Gastroesophageal sphincter (tissue), 4 donors: ENCODE results near the gene BTBD9. TPM values are rescaled to one million over a fixed set of nuclear protein-coding genes. Genes with fewer than 3 reads are reported as not detected.

Experiments
- ATAC-seq: fragments of 150-250 bp; one replicate; pipeline ENCODE4 v1.9.1; 2016; ENCODE audit warnings: mild to moderate bottlenecking, moderate library complexity
- H3K27ac ChIP-seq, 4 donors: fragments of 200-600 bp; sonication (generic) in 3 of 4; 1 replicate in 3 of 4; 2 replicates in 1 of 4; pipeline ENCODE4 v1.5.1; 2016 to 2019
- H3K27me3 ChIP-seq: fragments of 200-600 bp; sonication (generic); one replicate; pipeline ENCODE4 v1.5.1; 2019
- H3K36me3 ChIP-seq, 2 donors: fragments of 200-600 bp; sonication (generic); one replicate each; pipeline ENCODE4 v1.5.1; 2019; ENCODE audit warnings: control low read depth in 1 of 2
- H3K4me1 ChIP-seq, 3 donors: fragments of 200-600 bp; sonication (generic); 1 replicate in 2 of 3; 2 replicates in 1 of 3; pipeline ENCODE4 v1.5.1; 2016 to 2019; ENCODE audit warnings: control low read depth in 2 of 3
- H3K4me3 ChIP-seq, 2 donors: fragments of 200-600 bp; sonication (generic); one replicate each; pipeline ENCODE4 v1.5.1; 2019; ENCODE audit warnings: mild to moderate bottlenecking in 1 of 2, moderate library complexity in 1 of 2
- H3K9me3 ChIP-seq, 3 donors: fragments of 200-600 bp; sonication (generic); one replicate each; pipeline ENCODE4 v1.5.1; 2017 to 2019; ENCODE audit warnings: control low read depth in 2 of 3
- EP300 ChIP-seq: sonication (generic); formaldehyde crosslinking; IDR thresholded peaks from one replicate; pipeline ENCODE4 v1.6.1; 2017; ENCODE audit warnings: antibody characterized with exemption, mild to moderate bottlenecking
- POLR2A ChIP-seq, 2 donors: fragments of 450-650 bp; IDR thresholded peaks; one replicate each; pipeline ENCODE4 v1.6.1; 2017; ENCODE audit warnings: antibody characterized with exemption in 2 of 2, mild to moderate bottlenecking in 2 of 2, moderate library complexity in 1 of 2
- POLR2AphosphoS5 ChIP-seq: sonication (generic); formaldehyde crosslinking; IDR thresholded peaks from one replicate; pipeline ENCODE4 v1.6.1; 2017; ENCODE audit warnings: antibody characterized with exemption
- WGBS, 2 donors: methylation state at CpG; one replicate each; pipeline ENCODE4 v1.1.5; 2018; ENCODE audit warnings: low coverage in 1 of 2; 5-methylcytosine and 5-hydroxymethylcytosine counted together
- total RNA-seq, 4 donors: library from RNA; depleted of rRNA; stranded (reverse); fragments of >200 nt; gene quantifications; one replicate each; pipeline ENCODE4 v1.1.0, GENCODE V29; 2016
- TF ChIP-seq, protein P1 (sequence below), 4 experiments: fragments of 200-600 bp in 2 of 4; fragments of 450-650 bp in 2 of 4; sonication (generic) in 1 of 4; IDR thresholded peaks; one replicate each; pipeline ENCODE4 v1.5.1; 2017 to 2019; ENCODE audit warnings: antibody characterized with exemption in 4 of 4, mild to moderate bottlenecking in 2 of 4, moderate library complexity in 2 of 4

BTBD9 gene
- total RNA-seq, 4 donors from 2014 or later = 11.3 to 18.9 (median 13.8) TPM

DNA sequence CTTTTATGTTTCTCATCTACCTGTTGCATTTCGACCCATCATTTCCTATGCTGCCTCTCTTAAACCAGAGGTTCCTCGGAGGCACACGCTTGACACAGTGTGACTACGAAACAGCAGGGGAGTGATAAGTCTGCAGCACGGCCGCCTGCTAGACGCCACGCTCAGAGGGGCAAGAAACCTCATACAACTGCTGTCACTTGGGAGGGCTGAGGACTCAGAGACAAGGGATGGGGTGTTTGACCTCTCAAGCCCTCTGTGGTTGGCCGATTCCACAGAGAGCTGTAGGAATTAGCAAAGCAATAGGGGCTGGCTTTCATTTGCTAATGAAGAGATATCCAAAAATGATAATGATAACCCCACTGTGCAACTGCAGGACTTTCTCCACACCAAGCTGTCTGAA lies 447.7 kb downstream of the BTBD9 start:
- 68% methylated on average over 6 of the region's 9 CpGs; no CpG with 5 or more reads in 1 of the 2 donors for WGBS, 2 donors
- TF ChIP-seq, protein P1, sequence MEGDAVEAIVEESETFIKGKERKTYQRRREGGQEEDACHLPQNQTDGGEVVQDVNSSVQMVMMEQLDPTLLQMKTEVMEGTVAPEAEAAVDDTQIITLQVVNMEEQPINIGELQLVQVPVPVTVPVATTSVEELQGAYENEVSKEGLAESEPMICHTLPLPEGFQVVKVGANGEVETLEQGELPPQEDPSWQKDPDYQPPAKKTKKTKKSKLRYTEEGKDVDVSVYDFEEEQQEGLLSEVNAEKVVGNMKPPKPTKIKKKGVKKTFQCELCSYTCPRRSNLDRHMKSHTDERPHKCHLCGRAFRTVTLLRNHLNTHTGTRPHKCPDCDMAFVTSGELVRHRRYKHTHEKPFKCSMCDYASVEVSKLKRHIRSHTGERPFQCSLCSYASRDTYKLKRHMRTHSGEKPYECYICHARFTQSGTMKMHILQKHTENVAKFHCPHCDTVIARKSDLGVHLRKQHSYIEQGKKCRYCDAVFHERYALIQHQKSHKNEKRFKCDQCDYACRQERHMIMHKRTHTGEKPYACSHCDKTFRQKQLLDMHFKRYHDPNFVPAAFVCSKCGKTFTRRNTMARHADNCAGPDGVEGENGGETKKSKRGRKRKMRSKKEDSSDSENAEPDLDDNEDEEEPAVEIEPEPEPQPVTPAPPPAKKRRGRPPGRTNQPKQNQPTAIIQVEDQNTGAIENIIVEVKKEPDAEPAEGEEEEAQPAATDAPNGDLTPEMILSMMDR (IDR thresholded peaks at IDR 0.05) = no peak
- TF ChIP-seq POLR2A (IDR thresholded peaks at IDR 0.05) = no peak
- no peak for TF ChIP-seq EP300
- no peak for TF ChIP-seq POLR2AphosphoS5
- H3K27ac ChIP-seq = no peak overlapping the region
- no peaks in the 10 kb centered on the region for H3K27me3 ChIP-seq
- no peak overlapping the region for H3K4me3 ChIP-seq
- H3K9me3 ChIP-seq = no peaks in the 10 kb centered on the region
- ATAC-seq = no peak
- H3K4me1 ChIP-seq = no peaks in the 10 kb centered on the region
- H3K36me3 ChIP-seq = no peaks in the 10 kb centered on the region

GRCh38 chr6:38191418-38191817 lies 448.3 kb downstream of the BTBD9 start:
- TF ChIP-seq, protein P1 (IDR thresholded peaks at IDR 0.05) = no peak
- TF ChIP-seq POLR2A (IDR thresholded peaks at IDR 0.05) (no peak), POLR2AphosphoS5 (no peak), EP300 (no peak)
- no peaks in the 10 kb centered on the region for H3K9me3 ChIP-seq
- ATAC-seq = no peak
- H3K4me3 ChIP-seq = no peak overlapping the region
- no peaks in the 10 kb centered on the region for H3K4me1 ChIP-seq
- H3K27ac ChIP-seq = no peak overlapping the region
- H3K27me3 ChIP-seq = no peaks in the 10 kb centered on the region
- WGBS, 2 donors = 63 to 100% methylated on average over 1 of the region's 9 CpGs
- no peaks in the 10 kb centered on the region for H3K36me3 ChIP-seq

DNA sequence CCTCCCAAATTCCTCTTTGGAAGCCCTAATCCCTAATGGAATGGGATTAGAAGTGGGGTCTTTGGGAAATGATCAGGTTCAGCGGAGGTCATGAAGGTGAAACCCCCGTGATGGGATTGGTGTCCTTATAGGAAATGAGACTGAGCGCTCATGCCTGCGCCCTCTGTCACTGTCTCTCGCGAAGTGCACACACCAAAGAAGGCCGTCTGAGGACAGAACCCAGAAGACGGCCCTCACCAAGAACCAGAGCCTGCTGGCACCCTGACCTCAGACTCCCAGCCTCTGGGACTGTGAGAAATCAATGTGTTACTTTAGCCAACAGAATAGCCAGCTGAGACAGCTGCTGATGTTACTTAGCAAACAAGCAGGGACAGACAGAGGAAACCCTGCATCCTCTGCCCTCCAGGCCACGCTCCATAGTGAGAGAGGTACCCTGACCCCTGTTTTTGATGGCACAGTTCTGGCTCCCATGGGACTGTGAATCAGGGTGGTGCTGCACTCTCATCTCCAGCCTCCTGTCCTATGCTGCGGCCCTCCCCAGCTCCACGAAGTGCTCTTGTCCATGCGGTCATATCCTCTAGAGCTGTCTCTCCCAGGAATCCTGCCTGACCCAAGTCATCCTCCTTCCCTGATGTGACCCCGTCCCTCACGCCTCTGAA lies 450.9 kb downstream of the BTBD9 start:
- no peak overlapping the region for H3K4me3 ChIP-seq
- TF ChIP-seq EP300 = no peak
- H3K27ac ChIP-seq = no peak overlapping the region
- H3K4me1 ChIP-seq = no peaks in the 10 kb centered on the region
- H3K9me3 ChIP-seq = no peaks in the 10 kb centered on the region
- no peaks in the 10 kb centered on the region for H3K27me3 ChIP-seq
- 91 to 95% methylated on average over 9 to 12 of the region's 14 CpGs for WGBS, 2 donors
- no peak for ATAC-seq
- peaks cover 0 to 3% of the 10 kb centered on the region in 2 donors for H3K36me3 ChIP-seq

GRCh38 chr6:38187811-38188590 lies 451.7 kb downstream of the BTBD9 start:
- Histone ChIP-seq H3K9me3 (no peaks in the 10 kb centered on the region), H3K27me3 (no peaks in the 10 kb centered on the region), H3K27ac (no peak overlapping the region), H3K4me3 (no peak overlapping the region), H3K4me1 (no peaks in the 10 kb centered on the region), H3K36me3 (peaks cover 0 to 3% of the 10 kb centered on the region in 2 donors)
- no peak for ATAC-seq
- no peak for TF ChIP-seq POLR2AphosphoS5
- TF ChIP-seq EP300 = no peak
- TF ChIP-seq POLR2A (IDR thresholded peaks at IDR 0.05) = no peak
- TF ChIP-seq, protein P1 (IDR thresholded peaks at IDR 0.05) = no peak
- 92 to 96% methylated on average over 9 to 13 of the region's 20 CpGs for WGBS, 2 donors

DNA sequence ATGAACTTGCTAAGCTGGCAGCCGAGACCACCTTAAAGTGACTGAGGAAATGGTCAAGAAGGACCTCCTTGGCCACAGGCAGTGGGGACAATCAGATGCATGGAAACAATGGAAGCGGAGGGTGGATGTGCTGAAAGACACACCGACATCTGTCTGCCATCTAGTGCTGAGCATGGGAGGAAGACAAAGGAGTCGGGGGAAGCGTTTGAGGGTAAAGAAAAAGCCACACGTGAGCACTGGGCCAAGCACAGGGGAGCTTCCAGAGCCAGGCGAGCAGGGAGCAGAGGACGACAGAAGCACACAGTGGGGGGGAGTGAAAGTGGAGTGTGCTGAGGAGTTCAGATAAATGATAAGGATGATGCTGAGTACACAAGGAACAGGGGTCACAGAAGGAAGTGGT lies 452.4 kb downstream of the BTBD9 start:
- Histone ChIP-seq H3K4me1 (no peaks in the 10 kb centered on the region), H3K27me3 (no peaks in the 10 kb centered on the region), H3K27ac (no peak overlapping the region), H3K4me3 (no peak overlapping the region), H3K9me3 (no peaks in the 10 kb centered on the region), H3K36me3 (peaks cover 0 to 3% of the 10 kb centered on the region in 2 donors)
- TF ChIP-seq POLR2AphosphoS5 (no peak), POLR2A (IDR thresholded peaks at IDR 0.05) (no peak), EP300 (no peak)
- TF ChIP-seq, protein P1 (IDR thresholded peaks at IDR 0.05) = no peak
- ATAC-seq = no peak
- WGBS, 2 donors = 61 to 73% methylated on average over 5 to 8 of the region's 8 CpGs
